GM10266 (cell line): ENCODE data around the gene PPP1R14C.

Experiments
- DNase-seq: peaks from one replicate; pipeline ENCODE4 v3.0.0; 2012; ENCODE audit errors: extremely low spot score
- CTCF ChIP-seq: IDR thresholded peaks from 2 replicates; pipeline ENCODE4 v1.5.1; 2012; ENCODE audit warnings: mild to moderate bottlenecking, low read depth; ENCODE audit not compliant: control insufficient read depth, insufficient read depth; ENCODE audit errors: missing control alignments

Gene PPP1R14C

GRCh38 chr6:150230832-150231524 lies 88.1 kb downstream of the PPP1R14C start:
- no peak for TF ChIP-seq CTCF
- DNase-seq = no peak

- no peak for DNase-seq
- TF ChIP-seq CTCF = no peak
These were observed 88.6 kb downstream of the PPP1R14C start for GRCh38 chr6:150231525-150231850.

- no peak for TF ChIP-seq CTCF
- no peak for DNase-seq
These were observed 91.0 kb downstream of the PPP1R14C start for GRCh38 chr6:150233843-150234269.

- TF ChIP-seq CTCF = no peak
- no peak for DNase-seq
These were observed 92.4 kb downstream of the PPP1R14C start for GRCh38 chr6:150235218-150235617.

GRCh38 chr6:150236114-150236513 lies 93.3 kb downstream of the PPP1R14C start:
- DNase-seq = no peak
- TF ChIP-seq CTCF = no peak

- no peak for TF ChIP-seq CTCF
These were observed 93.7 kb downstream of the PPP1R14C start for GRCh38 chr6:150236544-150236943.

GRCh38 chr6:150237626-150238025 lies 94.8 kb downstream of the PPP1R14C start:
- no peak for TF ChIP-seq CTCF
- DNase-seq = no peak

More at GRCh38 chr6:150236544-150236943, 93.7 kb downstream of the PPP1R14C start:
- no peak for DNase-seq
